ENCODE results near the gene MT2A. TPM values are rescaled to one million over a fixed set of nuclear protein-coding genes. Genes with fewer than 3 reads are reported as not detected.

MT2A gene
- total and polyA plus RNA-seq, 2 of the 4 experiments (the other 2 are of a cell fraction) = 25.5 to 621 TPM

DNA sequence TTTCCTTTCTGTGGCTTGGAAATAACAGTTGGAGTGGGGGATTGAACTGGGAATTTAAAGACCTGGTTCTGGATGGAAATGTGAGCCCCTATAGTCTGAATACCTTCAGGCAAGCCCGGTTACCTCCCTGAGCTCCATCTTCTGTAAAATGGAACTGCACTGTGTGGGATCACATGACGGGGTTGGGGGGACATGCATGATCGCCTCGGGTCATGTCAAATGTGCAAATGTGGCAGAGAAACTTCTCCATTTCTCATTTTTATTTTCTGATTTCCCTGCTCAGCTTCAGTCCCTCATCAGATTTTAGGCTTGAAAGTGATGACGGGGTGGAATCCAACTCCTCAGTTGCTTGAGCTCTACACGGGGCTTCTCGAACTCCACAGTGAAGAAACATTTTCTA, 44.8 kb downstream of the MT2A start:
- no peak overlapping the region for H3K23ac ChIP-seq (ENCODE audit: low read depth, low read length)
- no peak overlapping the region for H3K4me2 ChIP-seq (ENCODE audit: low read depth, low read length)
- no peak overlapping the region for H2AK5ac ChIP-seq (ENCODE audit: low read depth, low read length)
- peaks cover 73% of the 10 kb centered on the region for H3K27me3 ChIP-seq (ENCODE audit: control insufficient read depth, insufficient read depth, low read length)
- CTCF ChIA-PET = no interaction called here
- no peak overlapping the region for H3K9ac ChIP-seq (ENCODE audit: low read depth, low read length)
- TF ChIP-seq, protein P1, sequence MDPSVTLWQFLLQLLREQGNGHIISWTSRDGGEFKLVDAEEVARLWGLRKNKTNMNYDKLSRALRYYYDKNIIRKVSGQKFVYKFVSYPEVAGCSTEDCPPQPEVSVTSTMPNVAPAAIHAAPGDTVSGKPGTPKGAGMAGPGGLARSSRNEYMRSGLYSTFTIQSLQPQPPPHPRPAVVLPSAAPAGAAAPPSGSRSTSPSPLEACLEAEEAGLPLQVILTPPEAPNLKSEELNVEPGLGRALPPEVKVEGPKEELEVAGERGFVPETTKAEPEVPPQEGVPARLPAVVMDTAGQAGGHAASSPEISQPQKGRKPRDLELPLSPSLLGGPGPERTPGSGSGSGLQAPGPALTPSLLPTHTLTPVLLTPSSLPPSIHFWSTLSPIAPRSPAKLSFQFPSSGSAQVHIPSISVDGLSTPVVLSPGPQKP (IDR thresholded peaks at IDR 0.05; ENCODE audit: borderline replicate concordance, low read depth, low read length) = no peak
- no peak for TF ChIP-seq RFX5 (IDR thresholded peaks at IDR 0.05; ENCODE audit: low read depth, low read length)
- TF ChIP-seq MAZ (IDR thresholded peaks at IDR 0.05; ENCODE audit: borderline replicate concordance, low read depth, low read length) = no peak
- TF ChIP-seq RCOR1 (IDR thresholded peaks at IDR 0.05; ENCODE audit: insufficient replicate concordance, low read length) = no peak
- no peak overlapping the region for H3K18ac ChIP-seq (ENCODE audit: low read depth, low read length)
- no CpG with 5 or more reads among the region's 7 CpGs for WGBS, 2 experiments (ENCODE audit: extremely low coverage in 2 of 2, insufficient read length in 1 of 2)
- no peak overlapping the region for H3K4me3 ChIP-seq (ENCODE audit: insufficient read depth, low read depth, low read length)
- H3K4ac ChIP-seq (ENCODE audit: low read depth, low read length) = no peak overlapping the region
- ATAC-seq (ENCODE audit: low read depth) = no peak
- H3K14ac ChIP-seq (replicated peaks; ENCODE audit: low read depth, low read length) = no peak overlapping the region
- no peaks in the 10 kb centered on the region for H3K36me3 ChIP-seq (ENCODE audit: control insufficient read depth, insufficient read depth, low read length)
- H4K8ac ChIP-seq (ENCODE audit: low read depth in 2 of 2, low read length in 2 of 2) = no peak overlapping the region
- H4K5ac ChIP-seq (ENCODE audit: low read depth, low read length) = no peak overlapping the region
- no peak overlapping the region for H2BK5ac ChIP-seq (ENCODE audit: low read depth, low read length, poor library complexity, severe bottlenecking)
- H4K91ac ChIP-seq (ENCODE audit: insufficient read depth, low read depth, low read length) = no peak overlapping the region
- H2BK20ac ChIP-seq (ENCODE audit: low read depth, low read length) = no peak overlapping the region
- no peak for DNase-seq
- H2AK9ac ChIP-seq (replicated peaks; ENCODE audit: low read depth, low read length, poor library complexity) = no peak overlapping the region
- no peak overlapping the region for H3K27ac ChIP-seq (ENCODE audit: insufficient read depth, low read length)
- dilution Hi-C loops (cut with HindIII; ENCODE audit: low sequenced_read_pairs, unreplicated experiment) (no loop called here), intact Hi-C loops (cut with micrococcal nuclease) (no loop called here), in situ Hi-C loops (cut with MboI; ENCODE audit: low sequenced_read_pairs) (no loop called here)
- no peaks in the 10 kb centered on the region for H3K9me3 ChIP-seq (ENCODE audit: control insufficient read depth, insufficient read depth, low read length)
- H2BK15ac ChIP-seq (ENCODE audit: low read depth, low read length) = no peak overlapping the region
- no peak overlapping the region for H3K56ac ChIP-seq (ENCODE audit: extremely low read depth, insufficient read depth, low read length)
- POLR2A ChIA-PET (ENCODE audit: unreplicated experiment) = interaction anchor here (0.6 to 0.7 kb wide), 2 partner anchors 29 to 127 kb away, joined by 6 to 9 read pairs; partner anchors contain the start of gene MT1X
- H2BK120ac ChIP-seq (ENCODE audit: low read depth, low read length) = no peak overlapping the region
- H2AFZ ChIP-seq (replicated peaks; ENCODE audit: low read length, poor library complexity) = no peak overlapping the region
- no peaks in the 10 kb centered on the region for H4K20me1 ChIP-seq (ENCODE audit: insufficient read depth, low read length)
- H3K79me1 ChIP-seq (ENCODE audit: low read depth in 1 of 2, low read length in 2 of 2) = no peaks in the 10 kb centered on the region
- no TSS peak for BruUV-seq (replicated peaks)
- H3K9me1 ChIP-seq (ENCODE audit: insufficient read depth, low read length) = peaks cover 3% of the 10 kb centered on the region; the same call in 1 of the 2 replicates
- H3K4me1 ChIP-seq (ENCODE audit: control insufficient read depth, insufficient read depth, low read length) = peaks cover 2% of the 10 kb centered on the region; the same call in 1 of the 2 replicates
